Renal cortical epithelial cell (primary cell): ENCODE data around the gene DLG1. TPM values are rescaled to one million over a fixed set of nuclear protein-coding genes. Genes with fewer than 3 reads are reported as not detected.
"Not testable (repeated sequence)": the region's sequence is repeated elsewhere in the genome, so short reads cannot be mapped to it uniquely, and the experiment has no call there.

Experiments used
- DNase-seq: peaks from one replicate; pipeline ENCODE4 v3.0.0-alpha.2; 2011; ENCODE audit warnings: low read depth
- total RNA-seq: library from RNA; depleted of rRNA; stranded (reverse); fragments of >200 nt; gene quantifications from 2 replicates; pipeline ENCODE4 v1.2.3, GENCODE V29; 2014

Gene DLG1
- total RNA-seq, 1 donor from 2014 or later = 197 TPM

GRCh38 chr3:197289726-197290125 lies 8.7 kb downstream of the DLG1 start:
- peak; percentile 50 for DNase-seq

- no peak for DNase-seq
Measured at GRCh38 chr3:197286678-197287077, 11.7 kb downstream of the DLG1 start.

- no peak for DNase-seq
Measured at GRCh38 chr3:197285557-197285956, 12.9 kb downstream of the DLG1 start.

- DNase-seq = no peak
Measured at GRCh38 chr3:197283045-197283444, 15.4 kb downstream of the DLG1 start.

GRCh38 chr3:197281849-197282248 lies 16.6 kb downstream of the DLG1 start:
- DNase-seq = no peak

GRCh38 chr3:197280156-197280555 lies 18.3 kb downstream of the DLG1 start:
- no peak for DNase-seq

- no peak for DNase-seq
Measured at GRCh38 chr3:197278933-197279332, 19.5 kb downstream of the DLG1 start.

- DNase-seq = not testable (repeated sequence)
Measured at GRCh38 chr3:197276808-197277207, 21.6 kb downstream of the DLG1 start.

- DNase-seq = peak; percentile 67
Measured at GRCh38 chr3:197270558-197271317, 27.7 kb downstream of the DLG1 start.

GRCh38 chr3:197269024-197269423 lies 29.4 kb downstream of the DLG1 start:
- DNase-seq = no peak

- DNase-seq = no peak
Measured at GRCh38 chr3:197268294-197268693, 30.1 kb downstream of the DLG1 start.

- no peak for DNase-seq
Measured at GRCh38 chr3:197266331-197266730, 32.1 kb downstream of the DLG1 start.

GRCh38 chr3:197262709-197263108 lies 35.7 kb downstream of the DLG1 start:
- no peak for DNase-seq

GRCh38 chr3:197261164-197261509 lies 37.3 kb downstream of the DLG1 start:
- DNase-seq = no peak

- no peak for DNase-seq
Measured at GRCh38 chr3:197260491-197261163, 37.8 kb downstream of the DLG1 start.

GRCh38 chr3:197259096-197259495 lies 39.3 kb downstream of the DLG1 start:
- no peak for DNase-seq

- DNase-seq = no peak
Measured at GRCh38 chr3:197258168-197258755, 40.1 kb downstream of the DLG1 start.

GRCh38 chr3:197257711-197258110 lies 40.7 kb downstream of the DLG1 start:
- DNase-seq = no peak

- peak; percentile 59 for DNase-seq
Measured at GRCh38 chr3:197256836-197257444, 41.5 kb downstream of the DLG1 start.

GRCh38 chr3:197256104-197256503 lies 42.3 kb downstream of the DLG1 start:
- DNase-seq = no peak

- no peak for DNase-seq
Measured at GRCh38 chr3:197253238-197253947, 45.0 kb downstream of the DLG1 start.

- DNase-seq = no peak
Measured at GRCh38 chr3:197249542-197249941, 48.9 kb downstream of the DLG1 start.
